GM12878 (cell line): Measurements from ENCODE around the gene AQP9. TPM values are rescaled to one million over a fixed set of nuclear protein-coding genes. Genes with fewer than 3 reads are reported as not detected.

Source experiments
- ATAC-seq: fragments of 200-7000 bp; cut with Tn5 transposase; 3 replicates; pipeline ENCODE4 v1.9.1; 2020; ENCODE audit warnings: mild to moderate bottlenecking, moderate library complexity
- BruUV-seq: library from RNA; stranded (reverse); fragments of 400-500 nt; replicated peaks from 2 replicates; lab custom pipeline; 2021; lab: Mats Ljungman, UMichigan
- CTCF ChIA-PET: fragments of 300-600 bp; sonication (Branson Sonifier 250); formaldehyde crosslinking; extraction: SDS; loops from one replicate; lab custom pipeline; 2021; ENCODE audit warnings: inconsistent platforms; lab: Yijun Ruan, JAX
- POLR2A ChIA-PET: fragments of 350-600 bp; formaldehyde crosslinking; extraction: SDS; loops from one replicate; lab custom pipeline; 2021; ENCODE audit warnings: inconsistent platforms; lab: Charles Lee
- RAD21 ChIA-PET: fragments of 300-600 bp; sonication (Branson Sonifier 250); formaldehyde crosslinking; loops from one replicate; lab custom pipeline; 2023; ENCODE audit warnings: antibody characterized with exemption; ENCODE audit not compliant: unreplicated experiment; lab: Charles Lee
- SMC1A ChIA-PET: fragments of 300-600 bp; sonication (Branson Sonifier 250); formaldehyde crosslinking; loops from one replicate; lab custom pipeline; 2023; ENCODE audit not compliant: unreplicated experiment, uncharacterized antibody; lab: Charles Lee
- DNase-seq: peaks from one replicate; pipeline ENCODE4 v3.0.0-alpha.2; 2011; ENCODE audit warnings: low read depth, low spot score
- FAIRE-seq: peaks from 3 replicates; lab custom pipeline; 2011; peaks lifted over from hg19 to GRCh38; lab: Jason Lieb, UNC
- H2AFZ ChIP-seq: 2 replicates; pipeline ENCODE4 v1.6.0; 2011; ENCODE audit warnings: low read depth, low read length, control low read depth; ENCODE audit not compliant: control insufficient read depth
- H3K27ac ChIP-seq: 2 replicates; pipeline ENCODE4 v1.5.1; 2011; ENCODE audit warnings: control low read depth; ENCODE audit not compliant: control insufficient read depth, insufficient read depth
- H3K27me3 ChIP-seq, 2 experiments: replicated peaks in 1 of 2; 2 replicates each; pipeline versions ENCODE4 v1.6.0 to v1.6.1; 2011; ENCODE audit warnings: low read length in 1 of 2; ENCODE audit not compliant: control insufficient read depth in 2 of 2, insufficient read depth in 2 of 2
- H3K36me3 ChIP-seq, 2 experiments: 2 replicates each; pipeline ENCODE4 v1.5.1; 2011; ENCODE audit warnings: low read length in 1 of 2; ENCODE audit not compliant: control insufficient read depth in 2 of 2, insufficient read depth in 2 of 2
- H3K4me1 ChIP-seq: 2 replicates; pipeline ENCODE4 v1.6.1; 2011; ENCODE audit warnings: mild to moderate bottlenecking, low read length, moderate library complexity, mixed read lengths; ENCODE audit not compliant: control insufficient read depth, insufficient read depth
- H3K4me2 ChIP-seq: 2 replicates; pipeline ENCODE4 v1.6.0; 2011; ENCODE audit warnings: control low read depth; ENCODE audit not compliant: control insufficient read depth, insufficient read depth
- H3K4me3 ChIP-seq: fragments of 200-600 bp; sonication (generic); 2 replicates; pipeline ENCODE4 v1.5.1; 2016
- H3K79me2 ChIP-seq: 2 replicates; pipeline ENCODE4 v1.6.0; 2011; ENCODE audit warnings: low read length; ENCODE audit not compliant: control insufficient read depth, insufficient read depth
- H3K9ac ChIP-seq: 2 replicates; pipeline ENCODE4 v1.8.0; 2011; ENCODE audit warnings: low read length, control low read depth, mixed read lengths; ENCODE audit not compliant: control insufficient read depth, insufficient read depth
- H3K9me3 ChIP-seq: replicated peaks from 3 replicates; pipeline ENCODE4 v1.5.1; 2011; ENCODE audit warnings: mild to moderate bottlenecking, low read length; ENCODE audit not compliant: control insufficient read depth, insufficient read depth
- H4K20me1 ChIP-seq: 2 replicates; pipeline ENCODE4 v1.6.0; 2011; ENCODE audit not compliant: control insufficient read depth, insufficient read depth
- BCL11A ChIP-seq: IDR thresholded peaks from 2 replicates; pipeline ENCODE4 v1.6.1; 2011; ENCODE audit warnings: low read depth, low read length
- BRCA1 ChIP-seq: IDR thresholded peaks from 2 replicates; pipeline ENCODE4 v1.6.1; 2011; ENCODE audit warnings: low read depth, low read length, improper control_type of control experiment
- CHD4 ChIP-seq: fragments of 200-600 bp; sonication (generic); IDR thresholded peaks from 2 replicates; pipeline ENCODE4 v1.6.1; 2016; ENCODE audit warnings: mild to moderate bottlenecking
- DPF2 ChIP-seq: fragments of 450-650 bp; IDR thresholded peaks from 2 replicates; pipeline ENCODE4 v1.6.1; 2017; ENCODE audit warnings: mild to moderate bottlenecking
- E4F1 ChIP-seq: fragments of 450-650 bp; IDR thresholded peaks from 2 replicates; pipeline ENCODE4 v1.6.1; 2018; ENCODE audit warnings: borderline replicate concordance, mild to moderate bottlenecking; ENCODE audit not compliant: partially characterized antibody
- HDAC2 ChIP-seq: fragments of 200-600 bp; sonication (generic); IDR thresholded peaks from 2 replicates; pipeline ENCODE4 v1.6.1; 2017
- IKZF1 ChIP-seq: fragments of 450-650 bp; conservative IDR thresholded peaks from 2 replicates; pipeline ENCODE4 v1.6.1; 2017; ENCODE audit warnings: antibody characterized with exemption, mild to moderate bottlenecking
- IRF4 ChIP-seq: IDR thresholded peaks from 2 replicates; pipeline ENCODE4 v1.6.1; 2011; ENCODE audit warnings: low read depth, low read length
- KAT2A ChIP-seq: conservative IDR thresholded peaks from 2 replicates; pipeline ENCODE4 v1.6.1; 2011; ENCODE audit warnings: low read depth, low read length; ENCODE audit not compliant: control insufficient read depth
- KLF5 ChIP-seq: fragments of 450-650 bp; IDR thresholded peaks from 2 replicates; pipeline ENCODE4 v1.6.1; 2014; ENCODE audit warnings: mild to moderate bottlenecking; ENCODE audit not compliant: partially characterized antibody
- LARP7 ChIP-seq: fragments of 450-650 bp; IDR thresholded peaks from 2 replicates; pipeline ENCODE4 v1.6.1; 2017; ENCODE audit warnings: mild to moderate bottlenecking
- RELA ChIP-seq: fragments of 450-650 bp; IDR thresholded peaks from 2 replicates; pipeline ENCODE4 v1.8.0; 2014; ENCODE audit warnings: borderline replicate concordance; ENCODE audit not compliant: partially characterized antibody
- REST ChIP-seq: IDR thresholded peaks from 2 replicates; pipeline ENCODE4 v1.6.1; 2012; ENCODE audit warnings: mild to moderate bottlenecking, low read depth, low read length
- SP1 ChIP-seq: IDR thresholded peaks from one replicate; pipeline ENCODE4 v1.6.1; 2011; ENCODE audit warnings: low read depth, low read length
- TAF1 ChIP-seq: IDR thresholded peaks from 2 replicates; pipeline ENCODE4 v1.6.1; 2011; ENCODE audit warnings: mild to moderate bottlenecking, low read depth, low read length, borderline replicate concordance
- YY1 ChIP-seq: IDR thresholded peaks from 2 replicates; pipeline ENCODE4 v1.6.1; 2011; ENCODE audit warnings: low read depth, mild to moderate bottlenecking, low read length
- ZBED1 ChIP-seq: IDR thresholded peaks from 2 replicates; pipeline ENCODE4 v1.6.1; 2016; ENCODE audit warnings: borderline replicate concordance
- ZNF384 ChIP-seq: IDR thresholded peaks from 2 replicates; pipeline ENCODE4 v1.6.1; 2012; ENCODE audit warnings: low read depth, mild to moderate bottlenecking, low read length, improper control_type of control experiment, borderline replicate concordance
- WGBS: methylation state at CpG from one replicate; pipeline ENCODE4 v1.1.6; 2016; ENCODE audit warnings: low lambda C conversion rate; ENCODE audit not compliant: insufficient replicate concordance, insufficient coverage; ENCODE audit errors: missing lambda C conversion rate; 5-methylcytosine and 5-hydroxymethylcytosine counted together
- in situ Hi-C: fragments of 300-500 bp; cut with MboI; formaldehyde crosslinking; loops from 9 replicates; pipeline ENCODE4 v1.14.3; 2018; ENCODE audit warnings: mixed read lengths
- intact Hi-C: fragments of 100-400 bp; cut with micrococcal nuclease; formaldehyde crosslinking; loops from one replicate; pipeline ENCODE4 v1.14.2; 2022; ENCODE audit not compliant: unreplicated experiment
- polyA plus RNA-seq, 11 experiments: library from polyadenylated mRNA; depleted of rRNA in 4 of 11; unstranded in 6 of 11; stranded (reverse) in 5 of 11; fragments of >200 nt; fragmentation: Nextera tagmentation in 4 of 11; fragmentation: Illumina TruSeq in 1 of 11; extraction: Ambion mirVana in 4 of 11; extraction: Trizol in 1 of 11; gene quantifications; 1 replicate in 1 of 11; 2 replicates in 10 of 11; pipeline versions ENCODE4 v1.2.1 to v1.2.3, GENCODE V29; 2011 to 2016; ENCODE audit warnings: inconsistent platforms in 2 of 11, missing spikeins in 2 of 11, low read depth in 1 of 11
- total RNA-seq, 4 experiments: library from RNA; depleted of rRNA in 3 of 4; stranded (reverse); fragments of >200 nt in 3 of 4; fragmentation: Illumina TruSeq in 1 of 4; extraction: Trizol in 1 of 4; gene quantifications; 2 replicates each; pipeline versions ENCODE4 v1.2.1 to v1.2.3, GENCODE V29; 2013 to 2021

AQP9 gene
- total and polyA plus RNA-seq, 10 of the 15 experiments (the other 5 are each of a cell fraction or from before 2014, with no cell fraction given), result 0.05 to 3.0 (median 0.22) TPM

- TF ChIP-seq HDAC2 (no peak), YY1 (no peak), BCL11A (no peak), ZBED1 (no peak)
- TF ChIP-seq, all 136 proteins: peak for 0
These were observed 40.5 kb downstream of the AQP9 start (continued) for GRCh38 chr15:58178668-58179067.

GRCh38 chr15:58179206-58179605, 41.0 kb downstream of the AQP9 start:
- in situ Hi-C loops, result no loop called here
- RAD21 ChIA-PET, result no interaction called here

More at GRCh38 chr15:58179206-58179605, 41.0 kb downstream of the AQP9 start:
- intact Hi-C loops, result no loop called here
- Histone ChIP-seq H3K27me3 (no peaks in the 10 kb centered on the region; a peak in 1 of 4 replicates), H3K4me1 (no peaks in the 10 kb centered on the region), H3K9me3 (no peaks in the 10 kb centered on the region), H3K79me2 (no peaks in the 10 kb centered on the region), H3K4me3 (no peak overlapping the region), H3K36me3 (no peaks in the 10 kb centered on the region), H2AFZ (no peak overlapping the region), H3K4me2 (no peak overlapping the region), H3K27ac (no peak overlapping the region), H3K9ac (no peak overlapping the region), H4K20me1 (no peaks in the 10 kb centered on the region)
- ChIA-PET POLR2A (no interaction called here), SMC1A (no interaction called here), CTCF (interaction anchor here (0.6 to 1.3 kb wide), 3 partner anchors 108 to 619 kb away, joined by 3 to 4 read pairs (median 3); no protein-coding TSS in a partner anchor)
- no peak for ATAC-seq
- TF ChIP-seq SP1 (no peak), E4F1 (no peak), CHD4 (no peak), IRF4 (no peak), LARP7 (no peak), TAF1 (no peak), KLF5 (no peak), REST (no peak), DPF2 (no peak), RELA (no peak), IKZF1 (no peak), BRCA1 (no peak), ZNF384 (no peak), KAT2A (no peak)
- 34% methylated on average over 7 of the region's 7 CpGs for WGBS
- no peak for DNase-seq
- no TSS peak for BruUV-seq
- no peak for FAIRE-seq
